Eye (tissue), 1 donor: ENCODE data around the gene ZNF627.
"Not testable (repeated sequence)": the region's sequence is repeated elsewhere in the genome, so short reads cannot be mapped to it uniquely, and the experiment has no call there.

Source experiments
- DNase-seq: peaks from one replicate; pipeline ENCODE4 v3.0.0-alpha.2; 2015

The ZNF627 gene

GRCh38 chr19:11576227-11576626 is 21.1 kb upstream of the ZNF627 start:
- no peak for DNase-seq

- peak; percentile 46 for DNase-seq
These were observed 19.6 kb upstream of the ZNF627 start, which contains the start of gene ACP5 for GRCh38 chr19:11577451-11578257. ACP5 (minus strand) TSS chr19:11577645; CDS start chr19:11577317, 328 bp downstream.

GRCh38 chr19:11578258-11579142 is 18.8 kb upstream of the ZNF627 start:
- peak; percentile 66 for DNase-seq

- DNase-seq = no peak
These were observed 17.2 kb upstream of the ZNF627 start for GRCh38 chr19:11580116-11580515.

- DNase-seq = no peak
These were observed 15.5 kb upstream of the ZNF627 start for GRCh38 chr19:11581740-11582139.

- DNase-seq = no peak
These were observed 11.0 kb upstream of the ZNF627 start for GRCh38 chr19:11586331-11586730.

GRCh38 chr19:11587302-11587974 is 9.8 kb upstream of the ZNF627 start:
- peak; percentile 85 for DNase-seq

GRCh38 chr19:11587975-11588631 is 9.2 kb upstream of the ZNF627 start:
- no peak for DNase-seq

- DNase-seq = no peak
These were observed 3.2 kb upstream of the ZNF627 start for GRCh38 chr19:11594084-11594483.

- DNase-seq = no peak
These were observed 1.1 kb upstream of the ZNF627 start for GRCh38 chr19:11596156-11596555.

- no peak for DNase-seq
These were observed 810 bp downstream of the ZNF627 start for GRCh38 chr19:11598103-11598483.

- DNase-seq = no peak
These were observed 1.5 kb downstream of the ZNF627 start for GRCh38 chr19:11598746-11599145.

GRCh38 chr19:11599704-11600103 is 2.4 kb downstream of the ZNF627 start:
- DNase-seq = not testable (repeated sequence)

GRCh38 chr19:11606484-11606883 is 9.2 kb downstream of the ZNF627 start:
- no peak for DNase-seq

GRCh38 chr19:11611730-11612129 is 14.4 kb downstream of the ZNF627 start:
- no peak for DNase-seq

- no peak for DNase-seq
These were observed 15.7 kb downstream of the ZNF627 start for GRCh38 chr19:11612816-11613511.

GRCh38 chr19:11617180-11618062 is 20.1 kb downstream of the ZNF627 start:
- no peak for DNase-seq

GRCh38 chr19:11620553-11620952 is 23.3 kb downstream of the ZNF627 start:
- no peak for DNase-seq

- DNase-seq = not testable (repeated sequence)
These were observed 25.1 kb downstream of the ZNF627 start for GRCh38 chr19:11622401-11622800.

- peak; percentile 43 for DNase-seq
These were observed 26.8 kb downstream of the ZNF627 start for GRCh38 chr19:11624069-11624463.

- peak; percentile 36 for DNase-seq
These were observed 29.0 kb downstream of the ZNF627 start for GRCh38 chr19:11626252-11626651.
